NK-92 (cell line): ENCODE data around the gene LSM12.

Experiments
- DNase-seq: peaks from one replicate; lab custom pipeline; 2025; ENCODE audit not compliant: unreplicated experiment; lab: John Stamatoyannopoulos, UW

The LSM12 gene

DNA sequence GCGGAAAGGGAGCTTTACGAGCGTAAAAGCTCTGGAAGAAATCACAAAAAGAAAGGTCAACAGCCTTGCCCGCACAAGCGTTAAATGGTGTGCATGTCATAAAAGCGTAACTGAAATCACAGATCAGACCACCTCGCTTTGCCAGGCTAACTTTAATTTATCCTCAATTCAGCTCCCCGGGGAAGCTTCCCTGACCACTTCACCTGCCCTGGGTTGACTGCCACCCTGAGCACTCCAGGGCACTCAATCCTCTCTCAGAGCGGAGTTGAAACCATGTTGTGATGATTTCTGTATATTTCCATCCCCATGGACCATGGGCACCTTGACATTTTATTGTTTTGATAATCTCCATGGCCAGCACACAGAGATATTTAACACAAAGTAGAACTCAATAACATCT, 78.2 kb downstream of the LSM12 start:
- no peak for DNase-seq

- no peak for DNase-seq
Measured at GRCh38 chr17:43987131-43988021, 79.1 kb downstream of the LSM12 start.

- DNase-seq, result no peak
Measured at GRCh38 chr17:43986225-43986981, 80.1 kb downstream of the LSM12 start.

DNA sequence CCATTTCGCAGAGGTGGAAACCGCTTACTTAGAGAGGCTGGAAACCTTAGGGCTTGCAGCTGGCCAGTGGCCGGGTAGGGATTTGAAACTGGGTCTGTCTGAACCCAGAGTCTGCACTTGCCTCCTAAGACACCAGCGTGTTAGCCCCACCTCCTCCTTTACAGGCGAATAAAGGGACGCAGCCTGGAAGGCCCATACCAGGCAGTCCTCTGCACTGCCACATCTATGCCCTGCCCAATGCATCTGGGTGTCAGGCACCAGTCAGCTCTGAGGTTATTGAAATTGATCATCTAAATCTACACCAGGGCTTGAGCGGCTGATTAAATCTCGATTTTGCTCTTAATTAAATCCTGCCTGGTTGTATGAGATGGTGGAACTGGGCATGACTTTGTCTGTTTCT, 82.0 kb downstream of the LSM12 start:
- DNase-seq, result no peak
